ENCODE measurements around the gene ANK3.

GRCh38 chr10:60163786-60164185 lies 225.9 kb downstream of the ANK3 start:
- TF ChIP-seq, protein P1, sequence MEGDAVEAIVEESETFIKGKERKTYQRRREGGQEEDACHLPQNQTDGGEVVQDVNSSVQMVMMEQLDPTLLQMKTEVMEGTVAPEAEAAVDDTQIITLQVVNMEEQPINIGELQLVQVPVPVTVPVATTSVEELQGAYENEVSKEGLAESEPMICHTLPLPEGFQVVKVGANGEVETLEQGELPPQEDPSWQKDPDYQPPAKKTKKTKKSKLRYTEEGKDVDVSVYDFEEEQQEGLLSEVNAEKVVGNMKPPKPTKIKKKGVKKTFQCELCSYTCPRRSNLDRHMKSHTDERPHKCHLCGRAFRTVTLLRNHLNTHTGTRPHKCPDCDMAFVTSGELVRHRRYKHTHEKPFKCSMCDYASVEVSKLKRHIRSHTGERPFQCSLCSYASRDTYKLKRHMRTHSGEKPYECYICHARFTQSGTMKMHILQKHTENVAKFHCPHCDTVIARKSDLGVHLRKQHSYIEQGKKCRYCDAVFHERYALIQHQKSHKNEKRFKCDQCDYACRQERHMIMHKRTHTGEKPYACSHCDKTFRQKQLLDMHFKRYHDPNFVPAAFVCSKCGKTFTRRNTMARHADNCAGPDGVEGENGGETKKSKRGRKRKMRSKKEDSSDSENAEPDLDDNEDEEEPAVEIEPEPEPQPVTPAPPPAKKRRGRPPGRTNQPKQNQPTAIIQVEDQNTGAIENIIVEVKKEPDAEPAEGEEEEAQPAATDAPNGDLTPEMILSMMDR (IDR thresholded peaks at IDR 0.05): no peak
- no peak for TF ChIP-seq POLR2A (IDR thresholded peaks at IDR 0.05)
